PFSK-1 (cell line): Measurements from ENCODE around the gene TLE2.

Experiments used
- FOXP2 ChIP-seq: optimal IDR thresholded peaks from 2 replicates; pipeline ENCODE3; 2011; ENCODE audit warnings: borderline replicate concordance, control low read depth, inconsistent platforms; ENCODE audit not compliant: insufficient read depth; ENCODE audit errors: extremely low read length, extremely low read depth
- POLR2AphosphoS5 ChIP-seq: IDR thresholded peaks from 2 replicates; pipeline ENCODE4 v1.6.1; 2012; ENCODE audit warnings: low read depth, mild to moderate bottlenecking, control low read depth, low read length, moderate library complexity
- REST ChIP-seq, 2 experiments: IDR thresholded peaks; 2 replicates each; pipeline versions ENCODE4 v1.6.1 to v1.8.0; 2011 to 2012; ENCODE audit warnings: low read depth in 2 of 2, low read length in 2 of 2, control low read depth in 1 of 2, inconsistent platforms in 1 of 2, mild to moderate bottlenecking in 1 of 2, moderate library complexity in 1 of 2; ENCODE audit not compliant: insufficient read depth in 1 of 2
- SIN3A ChIP-seq: IDR thresholded peaks from 2 replicates; pipeline ENCODE4 v1.6.1; 2012; ENCODE audit warnings: mild to moderate bottlenecking, low read length, moderate library complexity, borderline replicate concordance; ENCODE audit not compliant: insufficient read depth
- TAF1 ChIP-seq: IDR thresholded peaks from 2 replicates; pipeline ENCODE4 v1.6.1; 2012; ENCODE audit warnings: low read length, control low read depth, borderline replicate concordance; ENCODE audit not compliant: insufficient read depth

Gene TLE2

GRCh38 chr19:2957160-2957559 lies 71.9 kb downstream of the TLE2 start:
- TF ChIP-seq FOXP2 (no peak), SIN3A (no peak), REST (IDR thresholded peaks at IDR 0.05; ENCODE audit: insufficient read depth in 1 of 2, low read depth in 2 of 2, low read length in 2 of 2) (no peak)

- TF ChIP-seq REST (IDR thresholded peaks at IDR 0.05; ENCODE audit: insufficient read depth in 1 of 2, low read depth in 2 of 2, low read length in 2 of 2), result no peak
- no peak for TF ChIP-seq SIN3A
- no peak for TF ChIP-seq POLR2AphosphoS5
- no peak for TF ChIP-seq FOXP2
- no peak for TF ChIP-seq TAF1
Measured at GRCh38 chr19:2952953-2953481, 76.1 kb downstream of the TLE2 start.

GRCh38 chr19:2950286-2951124 lies 78.6 kb downstream of the TLE2 start:
- TF ChIP-seq POLR2AphosphoS5, result peak; percentile 98
- peak; percentile 90 for TF ChIP-seq TAF1
- TF ChIP-seq REST (IDR thresholded peaks at IDR 0.05; ENCODE audit: insufficient read depth in 1 of 2, low read depth in 2 of 2, low read length in 2 of 2), result no peak
- TF ChIP-seq SIN3A, result peak; percentile 79; the same call in 1 of the 2 replicates
- no peak for TF ChIP-seq FOXP2

- TF ChIP-seq POLR2AphosphoS5 (no peak), REST (IDR thresholded peaks at IDR 0.05; ENCODE audit: insufficient read depth in 1 of 2, low read depth in 2 of 2, low read length in 2 of 2) (peak in 1 of 2 experiments; percentile 33; a peak in 2 of 4 replicates), SIN3A (no peak), FOXP2 (no peak)
Measured at GRCh38 chr19:2949939-2950285, 79.2 kb downstream of the TLE2 start.
